ENCODE measurements around the gene HMOX1.
"Not testable (repeated sequence)": the region's sequence is repeated elsewhere in the genome, so short reads cannot be mapped to it uniquely, and the experiment has no call there.

- not testable (repeated sequence) for TF ChIP-seq CTCF, POLR2A (IDR thresholded peaks at IDR 0.05)
Observed at GRCh38 chr22:35438673-35439364, 57.9 kb downstream of the HMOX1 start.

Data from adrenal gland (tissue), 5 donors.